HG03460 (cell line): ENCODE measurements around the gene ZNF407.

ENCODE experiments used
- ATAC-seq: cut with Tn5 transposase; IDR thresholded peaks from one replicate; pipeline ENCODE4 v1.9.1; 2021; ENCODE audit not compliant: unreplicated experiment

ZNF407 gene

DNA sequence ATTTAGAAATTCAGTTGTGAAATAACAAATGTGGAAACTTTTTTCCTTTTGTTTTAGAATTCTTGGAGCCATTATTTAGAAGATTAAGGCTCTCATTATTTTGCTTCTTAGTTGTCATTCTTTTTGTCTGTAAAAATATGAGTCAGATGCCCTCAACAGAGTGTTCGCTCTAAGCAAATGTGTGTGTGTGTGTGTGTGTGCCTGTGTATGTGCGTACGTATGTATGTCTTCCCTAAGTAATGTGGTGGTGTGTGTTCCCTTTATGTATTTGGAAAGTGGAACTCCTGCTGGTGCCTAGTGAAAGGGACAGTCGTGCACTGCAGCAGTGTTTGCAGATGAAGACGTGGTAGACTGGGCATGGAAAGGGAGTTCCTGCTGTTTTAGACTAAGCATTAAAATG lies 27.5 kb downstream of the ZNF407 start:
- no peak for ATAC-seq

DNA sequence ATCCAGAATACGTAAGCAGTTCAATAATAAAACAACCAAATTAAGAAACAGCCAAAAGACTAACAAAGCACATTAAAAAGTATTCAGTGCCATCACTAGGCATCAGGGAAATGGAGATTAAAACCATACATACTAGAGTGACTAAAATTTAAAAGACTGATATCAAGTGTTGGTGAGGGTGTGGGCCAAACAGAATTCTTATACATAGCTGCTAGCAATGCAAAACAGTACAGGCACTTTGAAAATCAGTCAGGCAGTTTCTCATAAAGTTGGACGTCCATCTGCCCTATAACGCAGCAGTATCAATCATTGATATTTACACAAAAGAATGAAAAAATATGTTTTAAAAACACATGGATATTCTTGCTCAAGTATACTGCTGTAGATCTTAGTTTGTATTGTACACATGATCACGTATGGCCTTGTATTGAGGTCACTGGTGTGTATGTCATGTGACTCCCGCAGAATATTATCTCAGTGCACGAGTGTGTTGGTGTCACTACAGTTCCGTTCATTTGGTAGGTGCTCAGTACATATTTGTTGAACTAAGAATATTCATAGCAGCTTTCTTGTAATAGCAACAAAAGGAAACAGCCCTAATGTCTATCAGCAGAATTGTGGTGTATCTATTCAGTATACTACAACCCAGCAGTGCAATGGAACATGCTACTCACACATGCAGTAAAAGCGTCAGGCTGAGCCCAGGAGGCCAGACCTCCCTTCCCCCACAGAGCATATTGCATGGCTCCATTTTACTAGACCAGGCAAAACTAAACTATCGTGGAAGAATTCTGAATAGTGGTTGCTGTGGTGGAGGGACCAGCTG lies 28.6 kb downstream of the ZNF407 start:
- no peak for ATAC-seq

DNA sequence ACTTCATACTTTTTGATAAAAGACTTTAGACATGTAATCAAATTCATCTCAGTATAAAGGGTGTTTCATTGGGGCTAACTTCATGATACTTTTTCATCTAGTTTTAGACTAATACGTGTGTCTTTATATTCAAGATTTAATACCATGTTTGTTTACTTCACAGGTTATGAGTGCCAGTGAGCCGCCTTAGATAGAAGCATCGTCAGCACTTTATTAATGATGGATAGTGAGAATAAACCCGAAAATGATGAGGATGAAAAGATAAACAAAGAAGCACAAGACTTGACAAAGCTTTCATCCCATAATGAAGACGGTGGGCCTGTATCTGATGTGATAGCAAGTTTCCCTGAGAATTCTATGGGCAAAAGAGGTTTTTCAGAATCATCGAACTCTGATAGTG lies 33.1 kb downstream of the ZNF407 start:
- ATAC-seq = no peak

DNA sequence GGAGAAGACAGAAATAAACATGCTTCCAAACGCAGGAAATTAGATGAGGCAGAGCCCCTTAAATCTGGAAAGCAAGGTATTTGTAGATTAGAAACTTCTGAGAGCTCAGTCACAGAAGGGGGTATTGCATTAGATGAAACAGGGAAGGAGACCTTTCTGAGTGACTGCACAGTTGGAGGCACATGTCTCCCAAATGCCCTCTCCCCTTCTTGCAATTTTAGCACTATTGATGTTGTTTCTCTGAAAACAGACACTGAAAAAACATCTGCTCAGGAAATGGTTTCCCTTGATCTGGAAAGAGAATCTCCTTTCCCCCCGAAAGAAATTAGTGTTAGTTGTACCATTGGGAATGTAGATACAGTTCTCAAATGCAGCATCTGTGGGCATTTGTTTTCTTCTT lies 33.5 kb downstream of the ZNF407 start:
- ATAC-seq = no peak

DNA sequence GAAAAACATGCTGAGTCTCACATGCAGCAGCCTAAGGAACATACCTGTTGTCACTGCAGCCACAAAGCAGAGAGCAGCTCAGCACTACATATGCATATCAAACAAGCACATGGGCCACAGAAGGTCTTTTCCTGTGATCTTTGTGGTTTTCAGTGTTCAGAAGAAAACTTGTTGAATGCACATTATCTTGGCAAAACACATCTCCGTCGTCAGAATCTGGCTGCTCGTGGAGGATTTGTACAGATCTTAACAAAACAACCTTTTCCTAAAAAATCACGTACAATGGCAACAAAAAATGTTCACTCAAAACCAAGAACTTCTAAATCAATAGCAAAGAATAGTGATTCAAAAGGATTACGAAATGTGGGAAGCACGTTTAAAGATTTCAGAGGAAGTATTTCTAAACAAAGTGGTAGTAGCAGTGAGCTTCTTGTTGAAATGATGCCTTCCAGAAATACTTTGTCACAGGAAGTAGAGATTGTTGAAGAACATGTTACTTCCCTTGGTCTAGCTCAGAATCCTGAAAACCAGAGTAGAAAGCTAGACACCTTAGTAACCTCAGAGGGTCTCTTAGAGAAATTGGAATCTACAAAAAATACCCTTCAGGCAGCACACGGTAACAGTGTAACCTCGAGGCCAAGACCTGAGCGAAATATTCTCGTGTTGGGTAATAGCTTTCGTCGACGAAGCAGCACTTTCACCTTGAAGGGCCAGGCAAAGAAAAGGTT lies 34.1 kb downstream of the ZNF407 start:
- ATAC-seq = no peak

DNA sequence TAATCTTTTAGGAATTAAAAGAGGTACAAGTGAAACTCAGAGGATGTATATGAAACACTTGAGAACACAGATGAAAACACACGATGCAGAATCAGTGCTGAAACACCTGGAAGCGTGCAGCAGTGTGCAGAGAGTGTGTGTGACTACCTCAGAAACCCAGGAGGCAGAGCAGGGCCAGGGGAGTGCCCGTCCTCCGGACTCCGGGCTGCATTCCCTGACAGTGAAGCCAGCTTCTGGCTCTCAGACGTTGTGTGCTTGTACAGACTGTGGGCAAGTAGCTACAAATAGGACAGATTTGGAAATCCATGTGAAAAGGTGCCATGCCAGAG lies 34.6 kb downstream of the ZNF407 start:
- ATAC-seq = no peak

DNA sequence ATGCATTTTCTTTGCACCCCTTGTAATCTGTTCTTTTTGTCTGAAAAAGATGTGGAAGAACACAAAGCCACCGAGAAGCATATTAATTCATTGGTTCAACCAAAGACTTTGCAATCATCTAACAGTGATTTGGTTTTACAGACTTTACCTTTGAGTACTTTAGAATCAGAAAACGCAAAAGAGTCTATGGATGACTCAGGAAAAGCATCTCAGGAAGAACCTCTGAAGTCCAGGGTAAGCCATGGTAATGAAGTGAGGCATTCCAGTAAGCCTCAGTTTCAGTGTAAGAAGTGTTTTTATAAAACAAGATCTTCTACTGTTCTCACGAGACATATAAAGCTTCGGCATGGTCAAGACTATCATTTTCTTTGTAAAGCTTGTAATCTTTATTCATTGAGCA lies 35.2 kb downstream of the ZNF407 start:
- ATAC-seq = no peak

DNA sequence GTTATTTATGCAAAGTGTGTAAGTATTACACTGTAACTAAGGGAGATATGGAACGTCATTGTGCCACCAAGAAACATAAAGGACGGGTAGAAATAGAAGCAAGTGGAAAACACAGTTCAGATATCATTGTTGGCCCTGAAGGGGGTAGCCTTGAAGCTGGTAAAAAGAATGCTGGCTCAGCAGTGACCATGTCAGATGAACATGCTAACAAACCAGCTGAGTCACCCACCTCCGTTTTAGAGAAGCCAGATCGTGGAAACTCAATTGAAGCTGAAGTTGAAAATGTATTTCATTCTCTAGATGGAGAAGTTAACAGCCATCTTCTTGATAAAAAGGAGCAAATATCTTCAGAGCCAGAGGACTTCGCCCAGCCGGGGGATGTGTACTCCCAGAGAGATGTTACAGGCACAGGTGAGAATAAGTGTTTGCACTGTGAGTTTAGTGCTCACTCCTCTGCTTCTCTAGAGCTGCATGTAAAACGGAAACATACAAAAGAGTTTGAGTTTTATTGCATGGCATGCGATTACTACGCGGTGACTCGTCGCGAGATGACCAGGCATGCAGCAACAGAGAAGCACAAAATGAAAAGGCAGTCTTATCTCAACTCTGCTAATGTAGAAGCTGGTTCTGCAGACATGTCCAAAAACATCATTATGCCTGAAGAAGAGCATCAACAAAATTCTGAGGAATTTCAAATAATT lies 36.1 kb downstream of the ZNF407 start:
- ATAC-seq = no peak

DNA sequence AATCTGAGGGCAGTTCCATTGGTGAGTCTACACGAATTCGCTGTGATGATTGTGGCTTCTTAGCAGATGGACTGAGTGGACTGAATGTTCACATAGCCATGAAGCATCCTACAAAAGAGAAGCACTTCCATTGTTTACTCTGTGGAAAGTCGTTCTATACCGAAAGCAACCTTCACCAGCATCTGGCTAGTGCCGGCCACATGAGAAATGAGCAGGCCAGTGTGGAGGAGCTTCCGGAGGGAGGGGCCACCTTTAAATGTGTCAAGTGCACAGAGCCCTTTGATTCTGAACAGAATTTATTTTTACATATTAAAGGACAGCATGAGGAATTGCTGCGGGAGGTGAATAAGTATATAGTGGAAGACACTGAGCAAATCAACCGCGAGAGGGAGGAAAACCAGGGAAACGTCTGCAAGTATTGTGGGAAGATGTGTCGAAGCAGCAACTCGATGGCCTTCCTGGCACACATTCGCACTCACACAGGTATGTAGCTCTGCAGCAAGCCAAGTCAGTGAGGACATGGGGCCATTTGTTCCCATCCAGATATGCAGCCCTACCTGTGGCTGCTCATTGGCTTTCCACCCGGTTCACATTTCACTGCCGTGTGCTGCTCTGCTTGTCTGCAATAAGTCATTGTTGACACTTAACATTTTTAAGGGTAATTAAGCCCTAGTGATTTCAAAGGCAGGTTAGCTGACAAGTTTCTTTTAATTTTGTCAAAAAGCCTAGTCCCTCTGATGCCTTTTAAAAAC lies 37.7 kb downstream of the ZNF407 start:
- ATAC-seq = no peak

DNA sequence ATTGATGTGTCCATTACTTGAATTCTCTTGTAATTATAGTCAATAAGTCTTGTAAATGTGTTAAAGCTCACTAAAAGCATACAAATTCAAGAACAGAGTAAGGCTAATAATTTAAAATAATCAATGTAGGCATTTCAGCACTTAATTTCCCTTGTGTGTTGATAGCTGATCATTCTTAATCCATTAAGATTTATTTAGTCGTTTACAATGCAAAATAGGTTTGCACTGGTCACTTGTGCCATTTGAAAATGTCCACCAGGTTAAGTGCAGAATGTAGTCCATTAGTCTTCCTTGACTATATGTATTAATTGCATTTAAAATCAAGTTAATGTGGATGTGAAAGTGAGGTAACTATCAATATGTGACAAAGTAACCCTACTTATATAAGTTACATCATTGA lies 39.4 kb downstream of the ZNF407 start:
- no peak for ATAC-seq

DNA sequence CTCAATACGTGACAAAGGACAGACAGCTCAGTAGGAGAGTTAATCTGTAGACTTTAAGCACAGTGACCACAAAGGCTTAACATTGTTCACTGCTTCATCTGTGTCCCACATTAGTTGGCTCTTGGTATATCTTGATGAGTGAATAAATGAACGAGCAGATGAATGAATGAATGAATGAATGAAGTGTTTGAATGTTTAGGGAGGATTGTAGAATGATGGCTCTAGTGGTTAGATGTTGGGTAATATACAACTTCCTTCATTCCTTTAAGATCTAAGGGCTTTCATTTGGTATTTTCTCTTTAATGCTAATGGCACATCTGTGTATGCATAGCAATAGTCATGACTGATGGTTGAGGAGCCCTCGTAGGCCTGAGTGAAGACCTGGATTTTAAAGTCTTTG lies 40.5 kb downstream of the ZNF407 start:
- no peak for ATAC-seq

DNA sequence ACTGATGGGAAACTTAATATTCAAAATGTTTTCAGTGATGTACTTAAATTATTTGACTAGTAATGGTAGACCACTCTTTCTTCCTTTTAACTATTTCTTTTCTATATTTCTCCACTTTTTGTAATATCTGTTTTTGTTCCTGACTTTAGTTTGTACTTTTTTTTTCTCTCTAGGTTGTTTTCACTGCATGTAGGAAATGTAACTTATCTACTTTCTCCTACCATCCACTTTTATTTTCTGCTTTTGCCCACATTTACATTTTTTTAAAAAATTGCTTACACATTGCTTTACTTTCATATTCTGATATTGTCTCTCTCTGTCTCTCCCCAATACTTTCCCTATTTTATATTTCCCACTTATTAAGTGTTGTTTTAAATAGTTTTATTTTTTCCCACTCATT lies 47.0 kb downstream of the ZNF407 start:
- no peak for ATAC-seq

DNA sequence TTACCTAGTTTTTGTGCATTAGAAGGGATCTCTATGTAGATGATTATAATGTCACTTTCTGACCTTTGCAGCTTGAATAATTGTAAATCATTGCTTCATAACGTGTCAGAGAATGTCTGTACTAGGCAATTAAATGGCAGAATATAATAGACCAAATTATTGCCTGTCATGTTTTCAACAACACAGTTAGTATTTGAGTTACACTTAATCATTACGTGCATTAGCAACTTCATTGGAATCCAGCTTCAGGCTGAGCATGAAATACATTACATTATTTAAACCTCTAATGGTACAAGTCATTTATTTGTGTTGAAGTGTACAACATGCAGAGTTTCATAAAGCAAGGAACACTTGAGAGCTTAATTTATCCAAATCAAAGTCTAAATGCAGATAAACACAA lies 48.0 kb downstream of the ZNF407 start:
- no peak for ATAC-seq

DNA sequence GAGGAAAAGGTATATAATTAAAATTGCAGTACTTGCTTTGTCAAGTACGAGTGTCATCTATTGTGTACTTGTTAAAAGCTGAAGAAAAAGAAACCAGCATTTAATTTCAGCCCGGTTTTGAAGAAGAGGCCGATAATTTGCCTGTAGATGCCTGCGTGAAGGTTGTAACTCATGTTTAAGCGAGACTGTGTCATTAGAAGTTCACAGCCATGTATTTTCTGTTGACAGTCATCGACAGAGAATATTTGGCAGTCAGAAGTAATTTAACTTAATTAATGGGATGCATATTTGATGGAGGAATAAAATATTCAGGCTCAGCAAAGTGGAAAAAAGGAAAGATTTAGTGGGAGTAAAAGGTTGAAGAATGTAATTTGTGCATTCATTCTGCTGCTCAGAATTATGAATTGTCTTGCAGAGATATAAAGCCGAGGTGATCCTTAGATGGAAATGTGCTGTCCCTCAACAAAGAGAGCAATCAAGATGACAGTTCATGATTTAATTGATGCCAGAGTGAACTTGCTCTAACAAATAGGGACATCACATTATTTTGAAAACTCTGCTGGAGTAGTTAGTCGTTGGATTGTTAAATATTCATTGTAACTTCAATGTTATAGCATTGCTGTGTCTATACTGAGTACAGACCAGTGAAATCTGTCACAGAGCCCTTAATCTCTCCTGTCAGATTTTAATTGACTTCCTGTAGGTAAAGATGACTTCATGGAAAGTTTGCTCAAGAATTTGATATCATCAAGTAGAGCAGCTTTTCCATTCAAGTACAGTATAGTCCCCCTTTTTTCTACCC lies 53.9 kb downstream of the ZNF407 start:
- ATAC-seq = no peak

DNA sequence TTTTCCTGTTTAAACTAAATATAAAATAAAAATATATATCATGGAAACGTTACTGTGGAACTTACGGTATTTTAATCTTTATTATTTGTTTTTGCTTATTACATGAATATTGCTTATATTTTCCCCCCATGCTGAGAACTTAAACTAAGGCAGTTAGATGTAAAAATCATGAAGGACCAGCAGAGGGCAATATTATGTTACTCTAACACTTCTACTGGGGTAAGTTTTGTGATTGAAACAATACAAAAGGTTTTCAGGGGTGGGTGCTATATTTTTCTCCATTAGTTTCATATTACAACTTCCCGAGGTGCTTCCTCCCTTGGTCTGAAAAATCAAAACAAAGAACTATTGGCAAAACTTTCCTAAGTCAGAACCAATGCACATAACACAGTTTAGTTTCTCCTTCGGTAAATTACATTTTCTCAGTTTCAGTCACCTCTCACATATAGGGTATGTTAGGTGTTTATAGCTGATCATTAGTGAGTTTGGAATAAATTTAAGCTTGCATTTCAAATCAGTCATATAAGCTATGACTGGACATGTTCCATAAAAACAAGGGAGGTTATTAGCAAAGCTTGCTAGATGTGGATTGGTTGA lies 54.8 kb downstream of the ZNF407 start:
- peak; percentile 56 for ATAC-seq

DNA sequence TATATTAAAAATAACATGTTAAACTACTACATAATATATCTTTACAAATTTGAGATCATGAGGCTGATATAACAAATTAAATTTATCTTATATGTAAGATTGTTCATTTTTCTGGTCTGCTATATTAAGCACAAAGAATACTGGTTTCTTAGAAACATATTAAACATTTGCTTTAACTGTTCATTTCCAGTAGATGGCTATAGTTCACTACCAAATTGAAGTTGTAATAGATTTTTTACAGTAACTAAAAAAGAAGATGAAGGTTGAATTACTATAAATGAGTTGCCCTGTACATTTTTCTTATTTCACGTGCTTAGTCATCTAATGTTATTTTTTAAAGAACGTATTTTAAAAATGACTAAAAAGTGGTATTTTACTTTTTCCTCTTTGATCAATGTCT lies 57.0 kb downstream of the ZNF407 start:
- no peak for ATAC-seq

DNA sequence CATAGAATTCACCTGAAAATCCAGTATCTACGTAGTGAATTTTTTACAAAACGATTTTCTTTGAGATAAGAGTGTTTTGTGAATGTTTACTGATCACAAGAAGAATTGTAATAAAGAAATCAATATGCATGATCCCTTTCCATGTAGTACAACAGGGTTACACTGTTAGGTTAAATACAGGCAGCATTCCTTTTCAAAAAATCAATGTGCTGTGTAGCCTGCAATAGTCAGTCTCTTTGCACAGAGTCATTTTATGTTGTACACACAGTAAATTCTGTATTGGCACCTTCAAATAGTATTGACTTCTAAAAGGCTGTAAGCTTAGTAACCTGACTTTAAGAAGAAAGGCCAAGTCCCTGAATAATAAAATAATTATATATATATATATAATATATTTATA lies 63.3 kb downstream of the ZNF407 start:
- ATAC-seq = no peak

DNA sequence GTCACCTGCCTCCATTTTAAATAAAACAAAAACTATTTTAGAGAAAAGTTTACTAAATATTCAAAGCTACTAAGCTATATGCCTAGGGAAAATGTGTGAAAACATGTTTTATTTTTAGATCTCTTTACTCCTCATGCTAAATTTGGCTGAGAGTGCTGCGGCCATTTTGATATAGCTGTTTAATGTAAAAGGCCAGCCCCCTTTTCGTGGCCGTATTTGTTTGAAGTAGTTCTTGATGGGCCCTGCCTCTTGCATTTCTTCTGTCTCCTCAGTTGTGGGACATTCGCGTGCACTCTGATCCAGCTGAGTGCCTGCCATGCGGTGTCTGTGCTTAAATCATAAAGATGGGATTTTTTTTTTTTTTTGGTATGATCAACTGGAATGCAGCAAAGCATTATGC lies 64.0 kb downstream of the ZNF407 start:
- ATAC-seq = no peak

DNA sequence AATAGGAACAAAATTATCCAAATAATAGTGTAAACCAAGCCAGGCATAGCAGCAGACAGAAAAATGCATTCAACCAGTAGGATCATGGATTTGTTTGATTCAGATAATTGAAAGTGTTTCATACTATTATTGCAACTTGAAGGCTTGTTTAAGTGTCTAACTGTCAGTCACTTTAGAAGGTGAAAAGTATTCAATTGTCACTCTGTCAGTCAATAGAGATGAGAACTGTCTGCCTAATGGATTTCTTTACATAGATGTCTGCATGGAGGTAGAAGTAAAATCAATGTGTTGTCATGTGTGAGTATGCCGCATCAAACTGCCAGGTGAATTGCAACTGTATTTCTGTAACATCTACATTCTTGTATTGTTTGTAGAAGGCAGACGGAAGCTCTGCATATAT lies 65.0 kb downstream of the ZNF407 start:
- ATAC-seq = no peak

DNA sequence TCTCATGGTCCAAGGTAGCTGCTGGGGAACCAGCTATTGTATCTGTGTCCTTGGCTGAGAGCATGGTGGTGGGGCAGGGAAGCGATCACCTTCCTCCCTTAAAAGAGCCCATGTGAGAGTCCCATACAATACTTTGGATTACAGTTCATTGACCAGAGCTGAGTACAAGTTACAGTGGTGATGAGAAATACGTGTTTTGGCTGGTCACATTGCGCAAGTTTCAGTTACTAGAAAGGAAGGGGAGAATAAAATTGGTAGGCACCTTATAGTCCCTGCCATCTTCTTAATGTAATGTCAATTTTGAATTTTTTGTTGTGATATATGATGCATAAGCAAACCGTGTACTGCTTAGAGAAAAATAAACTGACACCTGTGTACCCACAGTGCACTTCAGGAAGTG lies 67.7 kb downstream of the ZNF407 start:
- ATAC-seq = no peak
